ENCODE measurements around the gene CAPN5.
A peak's percentile ranks its signal among the peaks of the same experiment; 100 is the strongest.

The CAPN5 gene

DNA sequence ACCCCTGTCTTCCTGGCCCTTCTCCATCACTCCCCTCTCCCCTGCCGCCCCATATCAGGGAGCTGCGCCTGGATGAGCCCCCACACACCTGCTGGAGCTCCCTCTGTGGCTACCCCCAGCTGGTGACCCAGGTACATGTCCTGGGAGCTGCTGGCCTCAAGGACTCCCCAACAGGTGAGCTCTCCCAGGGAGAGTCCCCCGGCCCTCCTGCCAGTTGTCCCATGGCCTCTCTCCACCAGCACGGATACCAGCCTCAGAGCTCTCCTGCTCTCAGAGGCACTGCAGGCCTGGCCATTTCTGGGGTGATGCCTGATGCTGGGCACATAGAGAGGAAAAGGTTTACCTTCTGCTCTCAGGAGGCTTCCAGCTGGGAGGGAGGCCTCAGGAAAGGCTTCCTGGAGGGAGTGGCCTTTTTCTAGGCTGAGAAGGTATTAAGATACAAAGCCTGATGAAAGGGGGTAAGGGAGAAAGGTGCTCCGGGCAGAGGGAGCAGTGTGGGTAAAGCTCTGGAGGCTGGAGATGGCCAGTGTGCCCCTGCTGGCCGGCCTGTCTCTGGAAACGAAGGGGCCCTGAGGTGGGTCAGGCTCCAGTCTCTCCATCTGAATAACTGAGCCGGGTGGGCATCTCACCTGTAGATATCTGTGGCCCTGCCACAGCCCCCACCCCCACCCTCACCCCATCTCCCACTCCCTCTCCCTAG is 55.3 kb downstream of the CAPN5 start:
- DNase-seq, result no peak

DNA sequence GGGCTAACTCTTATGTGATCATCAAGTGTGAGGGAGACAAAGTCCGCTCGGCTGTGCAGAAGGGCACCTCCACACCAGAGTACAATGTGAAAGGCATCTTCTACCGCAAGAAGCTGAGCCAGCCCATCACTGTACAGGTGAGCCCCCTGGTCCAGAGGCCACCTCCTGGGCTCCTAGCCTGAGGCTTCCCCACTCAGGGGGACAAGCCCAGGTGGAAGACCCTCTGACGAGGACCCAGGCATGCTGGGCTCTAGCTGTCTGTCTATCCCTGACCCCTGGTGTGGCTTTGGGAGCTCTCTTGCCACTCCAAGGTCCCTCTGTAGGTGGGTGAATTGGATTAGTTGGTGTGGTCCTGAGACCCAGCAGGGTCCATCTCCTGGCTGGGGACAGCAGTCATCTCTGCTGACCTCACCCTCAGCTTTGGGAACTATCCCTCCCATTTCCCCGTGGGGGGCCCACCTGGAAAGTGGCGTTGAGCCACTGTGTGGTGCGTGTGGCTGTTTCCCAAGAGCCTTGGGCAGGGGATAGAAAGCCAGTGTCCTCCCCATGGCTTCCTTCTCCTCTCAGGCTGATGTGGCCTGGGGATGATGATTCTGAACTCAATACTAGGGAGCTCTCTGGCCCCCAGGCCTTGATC is 55.9 kb downstream of the CAPN5 start:
- DNase-seq, result no peak

DNA sequence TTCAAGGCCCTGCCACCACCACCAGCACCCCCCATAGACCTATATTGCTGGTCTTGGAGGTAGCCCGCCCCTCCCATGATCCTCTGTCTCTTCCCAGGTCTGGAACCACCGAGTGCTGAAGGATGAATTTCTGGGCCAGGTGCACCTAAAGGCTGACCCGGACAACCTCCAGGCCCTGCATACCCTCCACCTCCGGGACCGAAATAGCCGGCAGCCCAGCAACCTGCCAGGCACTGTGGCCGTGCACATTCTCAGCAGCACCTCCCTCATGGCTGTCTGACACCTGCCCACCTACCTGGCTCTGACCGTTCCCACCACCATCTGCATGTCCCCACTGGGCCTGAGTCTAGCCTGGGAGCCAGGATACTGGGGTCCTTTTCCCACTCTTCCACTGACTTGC is 56.8 kb downstream of the CAPN5 start:
- no peak for DNase-seq

DNA sequence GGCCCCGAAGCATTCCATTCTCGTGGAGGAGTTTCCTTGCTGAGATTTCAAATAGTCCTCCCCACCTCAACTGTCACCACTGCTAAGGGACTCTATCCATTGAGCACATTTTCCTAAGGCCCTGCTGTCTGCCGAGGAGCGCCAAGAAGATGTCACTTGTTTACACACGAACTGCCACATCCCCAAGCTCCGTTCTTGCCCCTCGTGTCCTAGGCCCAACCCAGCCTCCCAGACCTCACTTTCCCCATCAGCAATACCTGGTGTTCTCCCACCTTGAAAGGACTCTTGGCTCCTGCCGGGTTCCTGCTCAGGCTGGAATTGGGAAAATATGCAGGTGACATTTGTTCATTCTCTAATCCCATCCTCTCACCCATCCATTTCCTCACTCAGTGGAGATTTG is 57.3 kb downstream of the CAPN5 start:
- DNase-seq, result no peak

DNA sequence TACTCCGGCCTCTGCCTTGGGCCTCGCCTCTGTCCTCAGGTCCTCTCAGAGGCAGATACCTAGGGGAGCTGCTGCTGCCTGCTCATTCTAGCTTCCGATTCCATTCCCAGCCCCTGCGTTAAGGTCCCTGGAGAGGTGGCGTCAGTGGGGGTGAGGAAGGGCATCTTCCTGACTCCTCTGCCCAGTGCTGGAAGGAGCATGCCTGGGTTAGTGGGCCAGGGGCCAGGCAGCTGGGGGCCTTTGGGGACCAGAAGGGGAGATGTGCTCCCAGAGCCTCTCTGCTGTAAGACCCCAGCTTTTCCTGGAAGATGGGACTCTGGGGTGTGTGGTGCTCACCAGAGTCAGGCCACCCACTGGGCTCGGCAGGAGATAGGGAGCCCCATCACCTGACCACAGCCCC is 57.7 kb downstream of the CAPN5 start:
- no peak for DNase-seq

DNA sequence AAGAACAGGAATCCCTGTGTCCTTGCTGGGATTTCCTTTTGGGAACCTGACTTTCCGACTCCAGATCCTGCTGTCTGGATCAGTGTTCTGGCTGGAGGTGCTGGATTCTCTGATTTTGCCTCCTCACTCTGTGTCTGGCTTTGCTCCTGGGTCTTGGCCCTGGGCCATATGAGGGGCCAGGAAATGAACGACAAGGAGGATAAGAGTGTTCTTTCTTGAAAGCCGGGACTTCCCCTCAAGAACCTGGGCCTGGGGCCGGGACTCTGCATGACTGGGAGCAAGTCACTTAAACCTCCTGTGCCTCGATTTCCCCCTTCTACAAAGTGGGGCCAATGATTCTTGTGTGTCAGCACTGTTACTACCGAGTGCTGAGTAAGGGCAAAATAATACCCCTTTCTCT is 58.4 kb downstream of the CAPN5 start:
- no peak for DNase-seq

DNA sequence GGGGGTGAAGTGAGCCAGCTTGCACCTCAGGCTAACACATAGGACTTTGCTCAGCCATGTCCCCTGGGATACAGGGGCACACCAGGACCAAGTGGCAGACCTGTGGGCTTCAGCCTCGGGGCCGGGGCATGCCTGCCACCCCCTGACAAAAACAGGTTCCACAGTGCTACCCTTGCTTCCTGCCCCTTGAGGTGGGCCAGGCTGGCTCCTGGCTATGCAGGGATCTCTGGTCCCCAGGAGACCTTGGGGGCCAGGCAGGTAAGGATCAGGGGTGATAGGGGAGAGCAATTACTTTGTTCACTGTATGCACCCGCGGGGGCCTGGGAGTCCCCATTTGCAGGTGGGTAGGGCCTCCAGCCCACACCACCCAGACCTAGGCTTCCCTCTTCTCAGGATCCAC is 58.9 kb downstream of the CAPN5 start:
- no peak for DNase-seq

GRCh38 chr11:77126156-77126775 is 59.5 kb downstream of the CAPN5 start:
- DNase-seq, result no peak

GRCh38 chr11:77126861-77127234 is 60.1 kb downstream of the CAPN5 start:
- no peak for DNase-seq

DNA sequence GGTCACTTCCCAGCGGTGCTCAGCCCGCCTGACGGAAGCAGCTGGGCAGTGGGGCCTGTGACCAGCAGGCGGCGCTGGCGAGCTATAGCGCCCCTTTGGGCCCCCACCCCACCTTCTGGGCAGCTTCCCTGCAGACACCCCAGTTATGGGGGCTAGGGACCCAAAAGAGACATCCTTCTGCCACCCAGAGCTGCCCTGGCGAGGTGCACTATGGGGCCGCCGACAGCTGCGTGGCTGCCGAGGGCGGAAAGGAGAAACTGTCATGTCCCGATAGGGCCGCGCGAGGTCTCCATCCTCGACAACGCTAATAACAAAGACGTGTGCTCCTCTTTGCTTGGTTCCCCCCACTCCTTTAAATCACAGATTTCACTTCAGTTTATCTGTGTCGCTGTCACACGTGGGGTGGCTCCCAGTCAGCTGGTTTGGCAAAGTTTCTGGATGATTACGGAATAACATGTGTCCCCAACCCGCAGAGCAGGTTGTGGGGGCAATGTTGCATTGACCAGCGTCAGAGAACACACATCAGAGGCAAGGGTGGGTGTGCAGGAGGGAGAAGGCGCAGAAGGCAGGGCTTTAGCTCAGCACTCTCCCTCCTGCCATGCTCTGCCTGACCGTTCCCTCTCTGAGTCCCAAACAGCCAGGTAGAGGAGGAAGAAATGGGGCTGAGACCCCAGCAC is 60.6 kb downstream of the CAPN5 start:
- DNase-seq, result peak; percentile 62 to 66

DNA sequence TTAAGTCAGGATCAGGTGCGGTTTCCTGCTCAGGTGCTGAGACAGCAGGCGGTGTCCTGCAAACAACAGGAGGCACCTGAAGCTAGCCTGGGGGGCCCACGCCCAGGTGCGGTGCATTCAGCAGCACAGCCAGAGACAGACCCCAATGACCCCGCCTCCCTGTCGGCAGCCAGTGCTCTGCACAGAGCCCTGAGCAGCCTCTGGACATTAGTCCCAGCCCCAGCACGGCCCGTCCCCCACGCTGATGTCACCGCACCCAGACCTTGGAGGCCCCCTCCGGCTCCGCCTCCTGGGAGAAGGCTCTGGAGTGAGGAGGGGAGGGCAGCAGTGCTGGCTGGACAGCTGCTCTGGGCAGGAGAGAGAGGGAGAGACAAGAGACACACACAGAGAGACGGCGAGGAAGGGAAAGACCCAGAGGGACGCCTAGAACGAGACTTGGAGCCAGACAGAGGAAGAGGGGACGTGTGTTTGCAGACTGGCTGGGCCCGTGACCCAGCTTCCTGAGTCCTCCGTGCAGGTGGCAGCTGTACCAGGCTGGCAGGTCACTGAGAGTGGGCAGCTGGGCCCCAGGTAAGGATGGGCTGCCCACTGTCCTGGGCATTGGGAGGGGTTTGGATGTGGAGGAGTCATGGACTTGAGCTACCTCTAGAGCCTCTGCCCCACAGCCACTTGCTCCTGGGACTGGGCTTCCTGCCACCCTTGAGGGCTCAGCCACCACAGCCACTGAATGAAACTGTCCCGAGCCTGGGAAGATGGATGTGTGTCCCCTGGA is 61.3 kb downstream of the CAPN5 start, which contains the start of gene MYO7A:
Gene MYO7A (plus strand): TSS at position 327 of the 772 bp plus-strand sequence. CDS start 2,389 bp downstream, outside the sequence.
- DNase-seq, result no peak

DNA sequence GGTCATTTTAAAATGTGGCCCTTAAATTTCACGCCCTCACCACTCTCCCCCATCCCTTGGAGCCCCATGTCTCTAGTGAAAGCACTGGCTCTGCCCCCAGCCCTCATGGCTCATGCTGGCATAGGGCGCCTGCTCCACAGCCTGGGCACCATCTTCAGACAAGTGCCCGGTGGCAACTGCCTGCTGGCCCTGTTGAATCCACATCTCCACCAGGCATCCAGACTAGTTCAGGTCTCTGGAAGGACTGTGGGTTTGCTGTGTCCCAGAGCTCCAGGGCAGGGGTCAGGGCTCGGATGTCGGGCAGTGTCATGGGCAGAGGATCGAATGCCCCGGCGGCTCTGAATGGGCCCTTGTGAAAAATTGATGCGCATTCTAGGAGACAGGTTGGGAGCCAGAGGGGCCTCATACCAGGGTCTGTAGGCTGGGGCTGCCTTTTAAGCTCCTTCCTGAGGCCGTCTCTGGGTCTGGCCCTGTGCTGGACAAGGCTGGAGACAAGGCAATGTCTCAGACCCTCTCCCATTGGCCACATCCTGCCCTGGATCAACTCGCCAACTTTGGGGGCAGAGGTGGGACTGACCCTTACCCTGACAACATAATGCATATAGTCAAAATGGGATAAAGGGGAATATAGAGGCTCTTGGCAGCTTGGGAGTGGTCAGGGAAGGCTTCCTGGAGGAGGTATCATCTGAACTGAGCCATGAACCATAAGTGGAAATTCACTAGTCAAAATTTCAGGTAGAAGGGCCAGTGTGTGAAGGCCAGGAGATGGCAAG is 62.5 kb downstream of the CAPN5 start:
- DNase-seq, result no peak

DNA sequence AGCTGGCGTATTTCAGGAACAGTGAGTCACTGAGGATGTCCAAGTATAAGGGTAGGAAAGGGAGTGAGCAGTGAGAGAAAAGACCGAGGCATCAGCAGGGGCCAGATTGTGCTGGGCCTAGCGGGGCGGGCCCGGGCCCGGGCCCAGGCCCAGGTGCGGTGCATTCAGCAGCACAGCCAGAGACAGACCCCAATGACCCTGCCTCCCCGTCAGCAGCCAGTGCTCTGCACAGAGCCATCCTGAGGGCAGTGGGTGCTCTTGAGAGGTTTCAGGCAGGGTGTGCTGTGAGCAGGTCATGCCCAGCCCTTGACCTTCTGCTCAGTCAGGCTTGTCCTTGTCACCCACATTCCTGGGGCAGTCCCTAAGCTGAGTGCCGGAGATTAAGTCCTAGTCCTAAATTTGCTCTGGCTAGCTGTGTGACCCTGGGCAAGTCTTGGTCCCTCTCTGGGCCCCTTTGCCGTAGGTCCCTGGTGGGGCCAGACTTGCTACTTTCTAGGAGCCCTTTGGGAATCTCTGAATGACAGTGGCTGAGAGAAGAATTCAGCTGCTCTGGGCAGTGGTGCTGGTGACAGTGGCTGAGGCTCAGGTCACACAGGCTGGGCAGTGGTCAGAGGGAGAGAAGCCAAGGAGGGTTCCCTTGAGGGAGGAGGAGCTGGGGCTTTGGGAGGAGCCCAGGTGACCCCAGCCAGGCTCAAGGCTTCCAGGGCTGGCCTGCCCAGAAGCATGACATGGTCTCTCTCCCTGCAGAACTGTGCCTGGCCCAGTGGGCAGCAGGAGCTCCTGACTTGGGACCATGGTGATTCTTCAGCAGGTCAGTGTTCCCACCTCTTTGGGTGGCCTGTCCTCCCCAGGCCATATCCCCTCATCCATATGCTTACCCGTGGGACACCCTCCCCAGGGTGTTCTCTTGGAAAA is 63.3 kb downstream of the CAPN5 start:
- no peak for DNase-seq

DNA sequence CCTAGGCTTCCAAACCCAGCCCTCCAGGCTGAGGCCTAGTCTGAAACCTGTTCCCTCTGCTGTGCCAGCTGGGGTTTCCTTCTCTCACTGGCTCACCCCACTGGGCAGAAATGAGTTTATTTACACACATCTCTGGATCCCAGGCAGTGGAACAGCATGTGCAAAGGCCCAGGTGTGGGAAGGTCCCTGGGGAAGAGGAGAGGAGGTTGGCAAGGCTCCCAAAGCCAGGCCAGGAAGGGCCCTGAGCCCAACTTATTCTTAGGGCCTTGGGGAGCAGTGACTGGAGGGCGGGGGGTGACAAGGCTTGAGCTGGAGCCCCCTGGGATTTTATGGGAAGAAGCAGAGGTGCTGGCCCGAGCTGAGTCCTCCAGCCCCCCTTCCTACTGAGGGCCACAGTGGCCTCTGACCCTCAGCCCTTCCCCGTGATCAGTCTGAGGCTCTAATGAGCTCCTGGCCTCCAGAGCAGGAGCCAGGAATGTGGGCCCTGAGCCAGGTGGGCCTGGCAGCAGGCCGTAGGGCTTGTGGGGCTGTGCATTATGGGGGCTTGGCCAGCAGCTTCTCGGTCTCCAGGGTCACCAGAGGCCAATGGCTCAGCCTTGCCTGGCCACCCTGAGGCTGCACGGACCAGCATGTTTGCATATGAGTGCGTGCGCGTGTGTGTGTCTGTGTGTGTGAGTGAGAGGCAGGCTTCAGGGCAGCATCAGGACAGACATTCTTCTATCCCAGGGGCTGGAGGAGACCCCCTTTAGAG is 64.2 kb downstream of the CAPN5 start:
- DNase-seq, result no peak

DNA sequence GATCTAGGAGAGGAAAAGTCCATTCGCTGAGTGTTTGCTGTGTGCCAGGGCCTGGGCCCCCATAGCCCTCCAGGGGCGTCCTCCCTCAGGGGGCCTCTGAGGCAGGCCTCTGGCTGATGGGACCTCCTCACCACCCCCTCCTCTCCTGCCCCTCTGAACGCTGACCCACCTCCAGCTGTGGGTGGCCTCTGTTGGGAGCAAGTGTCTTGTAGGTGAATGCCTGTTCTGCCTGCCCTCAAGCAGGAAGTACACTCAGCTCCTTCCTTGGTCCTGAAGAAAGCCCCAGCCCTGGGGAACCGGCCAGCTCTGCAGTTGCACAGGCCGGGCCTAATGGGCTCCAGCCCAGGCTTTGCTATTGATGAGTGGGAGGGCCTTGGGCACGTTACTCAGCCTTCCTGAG is 64.8 kb downstream of the CAPN5 start:
- DNase-seq, result no peak

DNA sequence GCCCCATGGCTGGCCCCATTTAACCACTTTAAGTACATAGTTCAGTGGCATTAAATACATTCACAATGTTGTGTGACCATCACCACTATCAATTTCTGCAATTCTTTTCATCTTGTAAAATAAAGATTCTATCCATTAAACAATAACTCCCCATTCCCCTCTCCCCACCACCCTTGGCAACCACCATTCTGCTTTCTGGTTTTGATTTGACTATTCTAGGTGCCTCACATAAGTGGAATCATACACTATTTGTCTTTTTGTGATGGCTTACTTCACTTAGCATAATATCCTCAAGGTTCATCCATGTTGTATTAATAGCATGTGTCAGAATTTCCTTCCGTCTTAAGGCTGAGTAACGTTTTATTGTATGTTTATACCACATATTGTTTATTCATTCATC is 68.3 kb downstream of the CAPN5 start:
- DNase-seq, result no peak

GRCh38 chr11:77136074-77136473 is 69.3 kb downstream of the CAPN5 start:
- DNase-seq, result peak in 1 of 2 experiments; percentile 16

- DNase-seq, result no peak
These were observed 70.1 kb downstream of the CAPN5 start for GRCh38 chr11:77136784-77137420.

DNA sequence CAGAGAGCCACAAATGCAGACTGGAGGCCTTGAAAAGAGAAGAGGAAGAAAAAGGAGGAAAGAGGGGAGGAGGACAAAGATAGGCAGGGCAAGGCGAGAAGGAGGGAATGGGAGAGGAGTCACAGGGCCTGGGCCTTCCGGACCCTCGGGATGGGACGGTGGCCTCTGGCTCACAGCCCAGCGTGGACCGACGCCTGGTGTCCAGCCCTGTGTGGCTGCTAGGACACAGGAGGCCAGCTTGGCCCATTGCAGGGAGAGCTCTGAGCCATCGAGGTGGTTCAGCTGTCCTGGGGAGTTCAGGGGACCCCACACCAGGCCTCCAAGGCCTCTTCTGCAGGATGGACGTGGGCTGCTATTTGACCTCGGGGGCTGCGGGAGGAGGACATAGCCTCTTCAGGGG is 70.7 kb downstream of the CAPN5 start:
- no peak for DNase-seq
